ENCODE results near the gene NOP56.

NOP56 gene

DNA sequence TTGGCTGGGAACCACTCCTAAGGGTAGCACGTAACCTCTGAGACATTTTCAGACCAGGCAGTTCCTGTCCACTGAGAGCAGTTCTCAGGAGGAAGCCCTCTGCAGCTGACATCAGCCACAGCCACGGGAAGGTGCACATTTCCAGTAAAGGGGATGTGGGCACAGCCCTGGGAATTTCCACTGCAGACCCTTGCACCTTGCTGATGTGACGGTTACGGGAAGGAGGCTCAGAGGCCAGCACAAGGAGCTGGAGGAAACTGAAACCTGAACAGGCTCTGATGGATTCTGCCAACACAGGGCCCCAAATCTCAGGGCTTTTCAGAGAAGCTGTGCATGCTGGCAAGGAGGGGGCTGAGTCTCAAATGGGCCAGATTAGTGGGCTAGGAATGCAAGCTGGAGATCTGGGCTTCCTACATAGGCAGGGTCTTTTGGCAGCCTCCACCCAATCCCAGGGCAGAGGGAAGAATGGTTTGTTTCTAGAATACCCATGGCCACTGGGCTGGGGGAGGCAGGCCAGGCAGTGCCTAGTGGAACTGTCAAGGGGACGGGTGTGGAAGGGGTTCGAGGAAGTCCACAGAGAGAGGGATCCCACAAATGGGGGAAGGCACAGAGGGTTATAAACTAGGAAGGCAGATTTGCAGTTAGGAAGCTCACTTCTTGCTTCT, 54.4 kb downstream of the NOP56 start:
- DNase-seq: no peak

DNA sequence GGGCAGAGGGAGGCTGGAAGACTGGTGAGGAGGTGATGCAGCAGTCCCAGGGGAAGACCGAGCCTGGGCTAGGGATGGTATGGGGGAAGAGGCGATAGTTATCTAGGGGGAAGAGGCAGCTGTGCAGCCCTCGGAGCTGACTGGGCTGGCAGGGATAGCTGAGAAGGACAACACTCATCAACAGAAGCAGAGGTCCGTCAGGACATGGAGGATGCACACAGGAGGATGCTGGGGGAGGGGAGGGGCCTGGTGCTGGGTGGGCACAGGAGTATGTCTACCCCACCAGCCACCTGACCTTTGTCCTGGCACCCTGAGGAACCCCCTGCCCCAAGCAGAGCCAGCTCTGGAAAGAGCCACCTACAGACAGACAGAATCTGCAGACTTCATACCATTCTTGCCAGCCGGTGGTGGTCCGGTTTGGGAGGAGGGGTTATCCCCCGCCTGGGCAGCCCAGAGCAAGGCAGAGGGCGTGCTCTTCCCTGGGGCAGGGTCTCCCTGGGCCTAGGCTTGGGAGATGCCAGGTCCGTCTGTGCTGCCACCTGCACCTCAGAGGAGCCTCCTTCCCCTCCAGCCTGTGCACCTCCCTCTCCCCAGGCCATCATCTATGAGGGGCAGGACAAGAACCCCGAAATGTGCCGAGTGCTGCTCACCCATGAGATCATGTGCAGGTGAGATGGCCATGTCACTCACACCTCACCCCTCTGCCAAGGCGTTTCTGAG, 55.1 kb downstream of the NOP56 start:
- DNase-seq: no peak

Data from NCI-H774 (cell line).